BLaER1 (cell line): ENCODE data around the gene SBNO2.

Experiments used
- H3K27ac ChIP-seq: shearing (Covaris generic); formaldehyde crosslinking; 2 replicates; pipeline ENCODE4 v1.8.1; 2022
- H3K27me3 ChIP-seq: shearing (Covaris generic); formaldehyde crosslinking; 2 replicates; pipeline ENCODE4 v1.8.1; 2022
- H3K36me3 ChIP-seq: shearing (Covaris generic); formaldehyde crosslinking; 2 replicates; pipeline ENCODE4 v1.8.1; 2022
- H3K4me1 ChIP-seq: shearing (Covaris generic); formaldehyde crosslinking; 2 replicates; pipeline ENCODE4 v1.8.1; 2022
- H3K4me2 ChIP-seq: shearing (Covaris generic); formaldehyde crosslinking; 2 replicates; pipeline ENCODE4 v1.8.1; 2022
- H3K4me3 ChIP-seq: shearing (Covaris generic); formaldehyde crosslinking; 2 replicates; pipeline ENCODE4 v1.8.1; 2022
- H3K9ac ChIP-seq: shearing (Covaris generic); formaldehyde crosslinking; 2 replicates; pipeline ENCODE4 v1.8.1; 2022
- H3K9me3 ChIP-seq: shearing (Covaris generic); formaldehyde crosslinking; 2 replicates; pipeline ENCODE4 v1.8.1; 2022
- H4K20me1 ChIP-seq: shearing (Covaris generic); formaldehyde crosslinking; 2 replicates; pipeline ENCODE4 v1.8.1; 2022
- Cebpa-rat ChIP-seq: shearing (Covaris generic); IDR thresholded peaks from 2 replicates; pipeline ENCODE4 v1.8.1; 2022

SBNO2 gene

GRCh38 chr19:1173845-1174809 is at the start of gene SBNO2:
Gene SBNO2 (minus strand): TSS chr19:1174268. CDS start chr19:1154276, 19,992 bp downstream.
- peak within 1 kb of the TSS; percentile 88 for H3K27ac ChIP-seq
- TF ChIP-seq Cebpa-rat: no peak
- peaks cover 56% of the 10 kb centered on the region for H3K4me1 ChIP-seq

GRCh38 chr19:1223018-1223855 is 49.2 kb upstream of the SBNO2 start:
- peaks cover 97% of the 10 kb centered on the region for H3K36me3 ChIP-seq
- no peak for TF ChIP-seq Cebpa-rat

More at GRCh38 chr19:1173845-1174809, at the start of gene SBNO2:
- Histone ChIP-seq H3K4me2 (peak within 1 kb of the TSS; percentile 95), H4K20me1 (peaks cover 40% of the 10 kb centered on the region), H3K27me3 (no peaks in the 10 kb centered on the region), H3K36me3 (peaks cover 6% of the 10 kb centered on the region; the same call in 1 of the 2 replicates), H3K4me3 (peak within 1 kb of the TSS; percentile 83), H3K9me3 (no peaks in the 10 kb centered on the region), H3K9ac (peak within 1 kb of the TSS; percentile 88)

GRCh38 chr19:1222394-1222793 is 48.3 kb upstream of the SBNO2 start:
- 0 out of 2 replicates have a peak overlapping the region, but pooled peaks have one; percentile 14 for H3K4me2 ChIP-seq
- no peak overlapping the region for H3K4me3 ChIP-seq
- TF ChIP-seq Cebpa-rat: no peak
- H3K9ac ChIP-seq: no peak overlapping the region
- no peaks in the 10 kb centered on the region for H3K27me3 ChIP-seq
- H3K36me3 ChIP-seq: peaks cover 95% of the 10 kb centered on the region
- no peaks in the 10 kb centered on the region for H3K9me3 ChIP-seq
- H3K27ac ChIP-seq: no peak overlapping the region
- peaks cover 21% of the 10 kb centered on the region for H3K4me1 ChIP-seq
- H4K20me1 ChIP-seq: peaks cover 98% of the 10 kb centered on the region

More at GRCh38 chr19:1223018-1223855, 49.2 kb upstream of the SBNO2 start:
- H3K4me1 ChIP-seq: peaks cover 18% of the 10 kb centered on the region
- peaks cover 96% of the 10 kb centered on the region for H4K20me1 ChIP-seq
- H3K9me3 ChIP-seq: no peaks in the 10 kb centered on the region
- H3K9ac ChIP-seq: no peak overlapping the region
- H3K27ac ChIP-seq: no peak overlapping the region
- no peaks in the 10 kb centered on the region for H3K27me3 ChIP-seq
- H3K4me3 ChIP-seq: no peak overlapping the region
- H3K4me2 ChIP-seq: 0 out of 2 replicates have a peak overlapping the region, but pooled peaks have one; percentile 14

GRCh38 chr19:1221904-1222255 is 47.8 kb upstream of the SBNO2 start:
- no peak overlapping the region for H3K4me2 ChIP-seq
- peaks cover 98% of the 10 kb centered on the region for H4K20me1 ChIP-seq
- peaks cover 24% of the 10 kb centered on the region for H3K4me1 ChIP-seq
- no peaks in the 10 kb centered on the region for H3K27me3 ChIP-seq
- peaks cover 95% of the 10 kb centered on the region for H3K36me3 ChIP-seq
- H3K9ac ChIP-seq: no peak overlapping the region
- TF ChIP-seq Cebpa-rat: no peak
- no peak overlapping the region for H3K27ac ChIP-seq
- H3K9me3 ChIP-seq: no peaks in the 10 kb centered on the region
- H3K4me3 ChIP-seq: no peak overlapping the region

- Histone ChIP-seq H3K4me2 (no peak overlapping the region), H3K9me3 (no peaks in the 10 kb centered on the region), H4K20me1 (peaks cover 98% of the 10 kb centered on the region), H3K4me3 (no peak overlapping the region), H3K4me1 (peaks cover 24% of the 10 kb centered on the region), H3K36me3 (peaks cover 95% of the 10 kb centered on the region), H3K27ac (no peak overlapping the region), H3K27me3 (no peaks in the 10 kb centered on the region), H3K9ac (no peak overlapping the region)
- TF ChIP-seq Cebpa-rat: no peak
Measured at GRCh38 chr19:1220976-1221903, 47.2 kb upstream of the SBNO2 start.

GRCh38 chr19:1220477-1220930 is 46.4 kb upstream of the SBNO2 start:
- H4K20me1 ChIP-seq: peaks cover 98% of the 10 kb centered on the region
- H3K4me1 ChIP-seq: peaks cover 26% of the 10 kb centered on the region
- no peaks in the 10 kb centered on the region for H3K27me3 ChIP-seq
- peaks cover 95% of the 10 kb centered on the region for H3K36me3 ChIP-seq
- H3K9me3 ChIP-seq: no peaks in the 10 kb centered on the region
- no peak overlapping the region for H3K9ac ChIP-seq
- no peak overlapping the region for H3K4me2 ChIP-seq
- no peak for TF ChIP-seq Cebpa-rat
- no peak overlapping the region for H3K4me3 ChIP-seq
- no peak overlapping the region for H3K27ac ChIP-seq

GRCh38 chr19:1219786-1220476 is 45.9 kb upstream of the SBNO2 start:
- H3K9me3 ChIP-seq: no peaks in the 10 kb centered on the region
- peaks cover 95% of the 10 kb centered on the region for H3K36me3 ChIP-seq
- no peaks in the 10 kb centered on the region for H3K27me3 ChIP-seq
- no peak for TF ChIP-seq Cebpa-rat
- H4K20me1 ChIP-seq: peaks cover 98% of the 10 kb centered on the region
- H3K4me1 ChIP-seq: peaks cover 31% of the 10 kb centered on the region
- H3K9ac ChIP-seq: no peak overlapping the region
- H3K4me3 ChIP-seq: no peak overlapping the region
- H3K4me2 ChIP-seq: no peak overlapping the region
- no peak overlapping the region for H3K27ac ChIP-seq

- H4K20me1 ChIP-seq: peaks cover 98% of the 10 kb centered on the region
- H3K4me1 ChIP-seq: peaks cover 41% of the 10 kb centered on the region
Measured at GRCh38 chr19:1218751-1219567, 44.9 kb upstream of the SBNO2 start.

More at GRCh38 chr19:1218751-1219567, 44.9 kb upstream of the SBNO2 start:
- H3K4me2 ChIP-seq: no peak overlapping the region
- H3K27me3 ChIP-seq: no peaks in the 10 kb centered on the region
- TF ChIP-seq Cebpa-rat: no peak
- no peak overlapping the region for H3K4me3 ChIP-seq
- H3K9me3 ChIP-seq: no peaks in the 10 kb centered on the region
- peak overlapping the region; percentile 35; the same call in 1 of the 2 replicates for H3K27ac ChIP-seq
- peak overlapping the region; percentile 34; the same call in 1 of the 2 replicates for H3K9ac ChIP-seq
- H3K36me3 ChIP-seq: peaks cover 94% of the 10 kb centered on the region
